ENCODE results near the gene SORCS2. TPM values are rescaled to one million over a fixed set of nuclear protein-coding genes. Genes with fewer than 3 reads are reported as not detected.

SORCS2 gene
- polyA plus RNA-seq, 3 donors = 0.46 to 0.55 TPM; not detected in 1

DNA sequence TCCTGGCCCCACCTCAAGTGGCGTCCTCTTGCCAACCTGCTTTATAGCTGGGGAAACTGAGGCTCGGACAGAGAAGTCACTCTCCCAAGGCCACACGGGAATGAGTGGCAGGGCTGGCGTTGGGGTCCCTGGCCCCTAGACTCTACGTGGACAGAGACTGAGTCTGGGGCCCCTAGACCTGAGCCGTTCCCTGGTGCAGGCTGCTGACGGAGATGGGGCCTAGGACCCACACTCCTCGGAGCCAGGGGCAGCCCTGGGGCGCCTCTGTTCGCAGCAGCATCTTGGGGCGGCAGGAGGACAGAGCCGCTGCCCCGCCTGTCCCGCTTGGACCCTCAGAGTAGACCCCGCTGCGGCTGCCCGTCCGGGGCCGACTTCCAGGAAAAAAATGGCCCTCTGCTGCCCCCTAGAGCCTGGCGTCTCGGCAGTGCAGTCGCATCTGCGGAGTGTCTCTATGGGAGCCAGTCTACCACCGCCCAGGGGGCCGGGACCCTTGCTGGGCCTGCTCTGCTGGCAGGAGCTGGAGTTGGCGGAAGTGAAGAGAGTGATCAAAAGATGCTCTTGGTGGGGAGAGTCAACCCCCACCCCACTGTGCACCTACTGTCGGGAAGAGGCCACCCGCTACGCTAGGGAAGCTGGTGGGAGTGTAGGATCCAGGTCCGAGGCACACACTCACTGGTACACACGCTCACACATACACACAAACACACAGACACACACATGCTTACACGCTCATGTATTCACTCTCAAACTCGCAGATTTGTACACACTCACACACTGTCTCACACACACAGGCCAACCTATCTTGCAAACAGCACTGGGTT, 527.2 kb downstream of the SORCS2 start:
- WGBS (ENCODE audit: insufficient coverage) = 17% methylated on average over 23 of the region's 33 CpGs
- Mint-ChIP-seq H3K27me3 (ENCODE audit: low read depth in 3 of 3) (peaks cover 7 to 25% (median 21%) of the 10 kb centered on the region in 3 donors), H3K9me3 (peaks cover 2 to 8% (median 4%) of the 10 kb centered on the region in 7 donors), H3K4me3 (no peak overlapping the region), H3K27ac (no peak overlapping the region), H3K4me1 (peaks cover 14% of the 10 kb centered on the region), H3K36me3 (no peaks in the 10 kb centered on the region)
- no peak overlapping the region for H3K4me2 ChIP-seq (replicated peaks; ENCODE audit: extremely low read depth, low read length, poor library complexity, severe bottlenecking)
- H3K4me3 ChIP-seq (replicated peaks in 1 of 3; ENCODE audit: low read depth in 2 of 3, low read length in 3 of 3) = no peak overlapping the region
- intact Hi-C loops (cut with micrococcal nuclease) = loop anchor here (2.0 to 10.0 kb wide), 2 partner anchors 525 to 527 kb away; partner anchors contain the start of gene SORCS2 (in 2 of the 2)
- peak; percentile 91 for TF ChIP-seq CTCF (IDR thresholded peaks at IDR 0.05)
- no peaks in the 10 kb centered on the region for H3K79me2 ChIP-seq (ENCODE audit: insufficient read depth, low read length)
- no peaks in the 10 kb centered on the region for H3K9me3 ChIP-seq (replicated peaks in 1 of 2; ENCODE audit: control insufficient read depth in 1 of 2, insufficient read depth in 1 of 2, low read length in 2 of 2)
- DNase-seq = peak; percentile 14 to 41 (median 32)
- no peak overlapping the region for H3K9ac ChIP-seq (ENCODE audit: insufficient read depth, low read length, poor library complexity, severe bottlenecking)
- peaks cover 0 to 5% of the 10 kb centered on the region in 2 donors for H3K4me1 ChIP-seq (ENCODE audit: control insufficient read depth in 1 of 2, insufficient read depth in 2 of 2, low read length in 2 of 2)
- no peak overlapping the region for H2AFZ ChIP-seq (ENCODE audit: insufficient read depth, low read depth, low read length, poor library complexity, severe bottlenecking)
- no peak overlapping the region for H3K27ac ChIP-seq (ENCODE audit: low read depth in 1 of 2, low read length in 2 of 2)
- H3K36me3 ChIP-seq (replicated peaks in 1 of 2; ENCODE audit: control insufficient read depth in 1 of 2, insufficient read depth in 2 of 2, low read length in 2 of 2) = no peaks in the 10 kb centered on the region
- peaks cover 0 to 15% of the 10 kb centered on the region in 2 donors for H3K27me3 ChIP-seq (ENCODE audit: control insufficient read depth in 2 of 2, insufficient read depth in 2 of 2, low read length in 2 of 2)
- no peaks in the 10 kb centered on the region for H4K20me1 ChIP-seq (ENCODE audit: insufficient read depth, low read length)

DNA sequence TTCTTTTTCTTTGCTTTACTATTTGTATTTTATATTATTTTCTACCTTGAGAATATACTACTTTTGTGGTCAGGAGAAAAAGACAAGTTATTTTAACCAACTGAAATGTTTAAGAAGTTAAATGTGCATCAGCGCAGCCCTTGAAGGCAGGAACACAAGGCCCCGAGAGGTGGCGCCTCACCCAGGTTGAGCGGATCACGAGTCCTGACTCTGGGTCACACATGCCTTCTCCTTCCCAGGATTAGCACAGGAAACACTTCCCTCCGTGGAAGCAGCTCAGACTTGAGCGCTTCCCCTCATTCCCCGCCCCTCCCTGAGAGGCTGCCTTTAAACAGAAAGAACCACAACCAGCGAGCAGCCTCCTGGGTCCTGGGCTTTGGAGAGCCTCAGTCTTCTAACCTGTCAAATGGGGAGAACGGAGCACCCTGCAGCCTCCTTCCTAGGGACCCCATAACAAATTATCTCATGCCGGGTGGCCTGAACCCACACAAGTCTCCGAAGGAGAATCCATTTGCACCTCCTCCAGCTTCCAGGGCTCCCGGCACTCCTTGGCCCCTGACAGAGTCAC, 529.7 kb downstream of the SORCS2 start:
- H3K4me3 Mint-ChIP-seq = no peak overlapping the region
- intact Hi-C loops (cut with micrococcal nuclease) = no loop called here
- no peak for DNase-seq
- Histone ChIP-seq H3K79me2 (ENCODE audit: insufficient read depth, low read length) (no peaks in the 10 kb centered on the region), H3K4me2 (replicated peaks; ENCODE audit: extremely low read depth, low read length, poor library complexity, severe bottlenecking) (no peak overlapping the region), H3K27me3 (ENCODE audit: control insufficient read depth in 2 of 2, insufficient read depth in 2 of 2, low read length in 2 of 2) (peaks cover 0 to 15% of the 10 kb centered on the region in 2 donors), H3K4me1 (ENCODE audit: control insufficient read depth in 1 of 2, insufficient read depth in 2 of 2, low read length in 2 of 2) (peaks cover 0 to 5% of the 10 kb centered on the region in 2 donors), H3K4me3 (replicated peaks in 1 of 3; ENCODE audit: low read depth in 2 of 3, low read length in 3 of 3) (no peak overlapping the region), H4K20me1 (ENCODE audit: insufficient read depth, low read length) (no peaks in the 10 kb centered on the region), H3K9me3 (replicated peaks in 1 of 2; ENCODE audit: control insufficient read depth in 1 of 2, insufficient read depth in 1 of 2, low read length in 2 of 2) (no peaks in the 10 kb centered on the region), H3K27ac (ENCODE audit: low read depth in 1 of 2, low read length in 2 of 2) (no peak overlapping the region), H2AFZ (ENCODE audit: insufficient read depth, low read depth, low read length, poor library complexity, severe bottlenecking) (no peak overlapping the region), H3K36me3 (replicated peaks in 1 of 2; ENCODE audit: control insufficient read depth in 1 of 2, insufficient read depth in 2 of 2, low read length in 2 of 2) (no peaks in the 10 kb centered on the region), H3K9ac (ENCODE audit: insufficient read depth, low read length, poor library complexity, severe bottlenecking) (no peak overlapping the region)
- TF ChIP-seq CTCF (IDR thresholded peaks at IDR 0.05) = peak; percentile 24
- H3K4me1 Mint-ChIP-seq = peaks cover 8% of the 10 kb centered on the region
- peaks cover 0 to 8% (median 4%) of the 10 kb centered on the region in 7 donors for H3K9me3 Mint-ChIP-seq
- WGBS (ENCODE audit: insufficient coverage) = 58% methylated on average over 11 of the region's 13 CpGs
- H3K27ac Mint-ChIP-seq = no peak overlapping the region
- no peaks in the 10 kb centered on the region for H3K36me3 Mint-ChIP-seq
- H3K27me3 Mint-ChIP-seq (ENCODE audit: low read depth in 3 of 3) = peaks cover 10 to 24% (median 21%) of the 10 kb centered on the region in 3 donors

All from CD14-positive monocyte (primary cell).